Common myeloid progenitor, CD34-positive (primary cell): ENCODE results near the gene WDR91.

Experiments
- CTCF ChIA-PET: fragments of 350-600 bp; sonication (Branson Sonifier 250); formaldehyde crosslinking; loops from one replicate; lab custom pipeline; 2021; ENCODE audit warnings: antibody characterized with exemption; lab: Charles Lee
- POLR2A ChIA-PET: fragments of 350-600 bp; sonication (Branson Sonifier 250); formaldehyde crosslinking; loops from one replicate; lab custom pipeline; 2021; ENCODE audit warnings: antibody characterized with exemption; lab: Charles Lee
- DNase-seq, 3 donors: peaks; one replicate each; pipeline versions ENCODE4 v3.0.0 to v3.0.0-alpha.2; 2013
- H3K27ac ChIP-seq, 2 experiments: 1 replicate in 1 of 2; 2 replicates in 1 of 2; pipeline ENCODE4 v1.7.0; 2013; ENCODE audit warnings: inconsistent platforms in 2 of 2, low read length in 2 of 2, mild to moderate bottlenecking in 2 of 2, low read depth in 1 of 2, moderate library complexity in 1 of 2; ENCODE audit not compliant: severe bottlenecking in 2 of 2, insufficient read depth in 1 of 2, poor library complexity in 1 of 2
- H3K27me3 ChIP-seq, 5 experiments: replicated peaks in 2 of 5; 1 replicate in 3 of 5; 2 replicates in 2 of 5; pipeline versions ENCODE4 v1.6.1 to v1.7.0; 2013; ENCODE audit warnings: low read length in 4 of 5, mild to moderate bottlenecking in 2 of 5, moderate library complexity in 2 of 5, inconsistent platforms in 1 of 5; ENCODE audit not compliant: insufficient read depth in 5 of 5, control insufficient read depth in 4 of 5
- H3K36me3 ChIP-seq, 4 experiments: 1 replicate in 2 of 4; 2 replicates in 2 of 4; pipeline versions ENCODE4 v1.6.1 to v1.7.0; 2013; ENCODE audit warnings: low read length in 3 of 4, control low read depth in 1 of 4, mild to moderate bottlenecking in 1 of 4; ENCODE audit not compliant: control insufficient read depth in 4 of 4, insufficient read depth in 4 of 4
- H3K4me1 ChIP-seq, 4 experiments: 1 replicate in 3 of 4; 2 replicates in 1 of 4; pipeline versions ENCODE4 v1.6.1 to v1.7.1; 2013; ENCODE audit warnings: low read length in 3 of 4, mild to moderate bottlenecking in 3 of 4, control low read depth in 1 of 4, inconsistent platforms in 1 of 4, moderate library complexity in 1 of 4; ENCODE audit not compliant: control insufficient read depth in 4 of 4, insufficient read depth in 4 of 4; ENCODE audit errors: control extremely low read depth in 1 of 4
- H3K4me3 ChIP-seq, 7 experiments: 1 replicate in 4 of 7; 2 replicates in 3 of 7; pipeline versions ENCODE4 v1.5.1 to v1.7.0; 2013; ENCODE audit warnings: mild to moderate bottlenecking in 7 of 7, low read length in 6 of 7, moderate library complexity in 6 of 7, inconsistent platforms in 2 of 7, low read depth in 2 of 7, control low read depth in 1 of 7; ENCODE audit not compliant: insufficient read depth in 4 of 7, control insufficient read depth in 1 of 7; ENCODE audit errors: extremely low read depth in 1 of 7
- H3K9me3 ChIP-seq, 5 experiments: 1 replicate in 4 of 5; 2 replicates in 1 of 5; pipeline versions ENCODE4 v1.6.1 to v1.7.1; 2013; ENCODE audit warnings: low read length in 4 of 5, mild to moderate bottlenecking in 2 of 5, inconsistent platforms in 1 of 5, low read depth in 1 of 5, moderate library complexity in 1 of 5; ENCODE audit not compliant: control insufficient read depth in 4 of 5, insufficient read depth in 2 of 5; ENCODE audit errors: control extremely low read depth in 1 of 5
- WGBS: methylation state at CpG from one replicate; pipeline ENCODE4 v1.1.5; 2013; ENCODE audit not compliant: insufficient coverage; 5-methylcytosine and 5-hydroxymethylcytosine counted together

The WDR91 gene

GRCh38 chr7:135233570-135233969 is 22.2 kb upstream of the WDR91 start, which contains the start of gene STRA8:
STRA8 (plus strand) TSS chr7:135233838; CDS start chr7:135240525, 6,687 bp downstream.
- WGBS: 92% methylated on average over 17 of the region's 28 CpGs
- DNase-seq: no peak
- CTCF ChIA-PET: interaction anchor here (1.7 to 3.0 kb wide), 3 partner anchors 11 to 41 kb away, joined by 5 to 13 read pairs (median 5); no protein-coding TSS in a partner anchor

GRCh38 chr7:135232720-135233119 is 21.4 kb upstream of the WDR91 start:
- DNase-seq: no peak
- POLR2A ChIA-PET: no interaction called here
- no peaks in the 10 kb centered on the region for H3K36me3 ChIP-seq
- WGBS: 100% methylated on average over 11 of the region's 13 CpGs
- H3K4me1 ChIP-seq: peaks cover 0 to 8% (median 3%) of the 10 kb centered on the region in 4 experiments
- H3K27me3 ChIP-seq: no peaks in the 10 kb centered on the region
- H3K27ac ChIP-seq: no peak overlapping the region
- H3K9me3 ChIP-seq: no peaks in the 10 kb centered on the region
- no peak overlapping the region for H3K4me3 ChIP-seq
- CTCF ChIA-PET: interaction anchor here (0.5 to 1.0 kb wide), 2 partner anchors 89 to 529 kb away, joined by 3 read pairs; no protein-coding TSS in a partner anchor

More at GRCh38 chr7:135233570-135233969, 22.2 kb upstream of the WDR91 start, which contains the start of gene STRA8:
- Histone ChIP-seq H3K36me3 (no peaks in the 10 kb centered on the region), H3K27ac (no peak within 1 kb of the TSS), H3K9me3 (no peaks in the 10 kb centered on the region), H3K4me1 (peaks cover 0 to 8% (median 3%) of the 10 kb centered on the region in 4 experiments), H3K4me3 (no peak within 1 kb of the TSS), H3K27me3 (no peaks in the 10 kb centered on the region)
- POLR2A ChIA-PET: no interaction called here

GRCh38 chr7:135232087-135232486 is 20.8 kb upstream of the WDR91 start:
- ChIA-PET CTCF (interaction anchor here (0.5 to 1.0 kb wide), 5 partner anchors 11 to 528 kb away, joined by 3 read pairs; no protein-coding TSS in a partner anchor), POLR2A (no interaction called here)
- Histone ChIP-seq H3K36me3 (no peaks in the 10 kb centered on the region), H3K4me3 (no peak overlapping the region), H3K4me1 (peaks cover 0 to 8% (median 2%) of the 10 kb centered on the region in 4 experiments), H3K27me3 (no peaks in the 10 kb centered on the region), H3K27ac (no peak overlapping the region), H3K9me3 (no peaks in the 10 kb centered on the region)
- no peak for DNase-seq
- WGBS: 100% methylated on average over 3 of the region's 6 CpGs

GRCh38 chr7:135231686-135232085 is 20.4 kb upstream of the WDR91 start:
- H3K27ac ChIP-seq: no peak overlapping the region
- no peaks in the 10 kb centered on the region for H3K27me3 ChIP-seq
- ChIA-PET POLR2A (no interaction called here), CTCF (interaction anchor here (0.6 to 1.0 kb wide), 3 partner anchors 10 to 18 kb away, joined by 3 read pairs; no protein-coding TSS in a partner anchor)
- no peaks in the 10 kb centered on the region for H3K9me3 ChIP-seq
- no peak overlapping the region for H3K4me3 ChIP-seq
- peaks cover 0 to 4% (median under 1%) of the 10 kb centered on the region in 4 experiments for H3K4me1 ChIP-seq
- no peaks in the 10 kb centered on the region for H3K36me3 ChIP-seq
- no peak for DNase-seq

- POLR2A ChIA-PET: no interaction called here
Observed at GRCh38 chr7:135224027-135224426, 12.7 kb upstream of the WDR91 start.

GRCh38 chr7:135217645-135218509 is 6.6 kb upstream of the WDR91 start:
- peaks cover 0 to 1% (median 0%) of the 10 kb centered on the region in 5 experiments for H3K9me3 ChIP-seq
- H3K27me3 ChIP-seq: no peaks in the 10 kb centered on the region
- H3K4me3 ChIP-seq: no peak overlapping the region
- POLR2A ChIA-PET: no interaction called here
- WGBS: 100% methylated on average over 4 of the region's 5 CpGs
- no peak for DNase-seq
- CTCF ChIA-PET: interaction anchor here (0.6 to 2.1 kb wide), 2 partner anchors 16 to 507 kb away, joined by 3 to 5 read pairs; partner anchors contain the start of gene STRA8
- no peaks in the 10 kb centered on the region for H3K4me1 ChIP-seq
- no peaks in the 10 kb centered on the region for H3K36me3 ChIP-seq
- H3K27ac ChIP-seq: no peak overlapping the region

More at GRCh38 chr7:135224027-135224426, 12.7 kb upstream of the WDR91 start:
- H3K4me3 ChIP-seq: peak overlapping the region in 1 of 7 experiments; percentile 16
- DNase-seq: peak in 2 of 3 donors; percentile 37 to 57
- WGBS: no CpG with 5 or more reads among the region's 1 CpG
- no peaks in the 10 kb centered on the region for H3K36me3 ChIP-seq
- CTCF ChIA-PET: interaction anchor here (0.6 to 1.1 kb wide), 2 partner anchors 35 to 208 kb away, joined by 3 to 4 read pairs; no protein-coding TSS in a partner anchor
- peaks cover 0 to 12% (median 6%) of the 10 kb centered on the region in 4 experiments for H3K4me1 ChIP-seq
- H3K9me3 ChIP-seq: peaks cover 0 to 5% (median 0%) of the 10 kb centered on the region in 5 experiments
- no peaks in the 10 kb centered on the region for H3K27me3 ChIP-seq
- H3K27ac ChIP-seq: no peak overlapping the region
